Measurements from ENCODE around the gene TCAIM.

TCAIM gene

DNA sequence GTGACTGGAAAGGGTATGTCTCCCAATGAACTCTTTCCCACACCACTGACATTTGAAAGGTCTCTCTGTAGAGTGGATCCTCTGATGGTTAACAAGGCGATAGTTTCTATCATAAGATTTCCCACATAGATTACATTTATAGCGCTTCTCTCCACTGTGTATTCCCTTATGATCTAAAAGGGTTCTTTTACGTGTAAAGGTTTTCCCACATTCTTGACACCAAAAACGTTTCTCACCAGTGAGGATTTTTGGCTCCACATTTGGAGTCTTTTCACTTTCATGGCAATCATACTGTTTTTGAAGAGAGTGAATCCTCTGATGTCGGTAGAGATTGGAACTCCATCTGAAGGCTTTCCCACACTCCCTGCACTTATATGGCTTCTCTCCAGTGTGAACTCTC, 108.4 kb downstream of the TCAIM start:
- FAIRE-seq = no peak

DNA sequence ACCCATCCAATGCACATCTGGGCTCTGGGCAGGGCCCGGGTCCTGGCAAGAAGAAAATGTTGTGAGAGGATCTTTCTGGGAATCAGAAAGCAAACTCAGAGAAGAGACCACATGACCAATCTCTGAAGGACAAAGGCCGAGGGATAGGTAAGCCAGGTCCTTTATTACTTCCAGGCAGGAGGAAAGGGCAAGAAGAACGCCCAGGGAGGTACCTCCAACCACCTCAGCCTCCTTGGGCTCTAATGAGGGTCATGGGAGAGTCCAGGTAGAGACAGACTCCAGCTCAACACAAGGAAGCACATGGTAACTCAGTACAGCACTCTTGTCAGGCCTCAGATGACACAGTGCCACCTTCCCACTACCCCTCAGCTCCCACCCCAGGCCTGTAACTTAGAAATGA, 112.9 kb downstream of the TCAIM start:
- FAIRE-seq = no peak

- FAIRE-seq = no peak
Measured at GRCh38 chr3:44454258-44454657, 115.7 kb downstream of the TCAIM start.

DNA sequence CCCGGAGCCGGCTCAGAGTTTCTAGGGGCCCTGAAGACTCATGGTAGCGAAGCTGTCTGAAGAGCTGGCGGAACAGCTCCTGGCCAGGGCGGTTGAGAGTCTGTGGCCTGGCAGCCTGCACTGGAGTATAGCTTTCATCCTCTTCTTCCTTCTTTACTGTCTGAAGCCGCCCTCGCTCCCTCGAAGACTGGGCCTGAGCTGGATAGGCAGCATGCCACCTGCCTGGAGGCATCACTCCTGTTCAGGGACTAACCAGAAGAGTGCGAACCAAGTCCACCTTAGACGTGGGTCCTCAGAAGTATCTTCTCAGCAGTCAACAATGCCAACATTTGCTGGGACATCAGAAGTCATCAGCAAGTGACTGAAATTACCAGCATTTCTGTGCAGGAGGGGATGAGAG, 116.8 kb downstream of the TCAIM start:
- no peak for FAIRE-seq

All from G401.6 (cell line).